Neural progenitor cell (in vitro differentiated cells): ENCODE data around the gene ZNF468.
"Not testable (repeated sequence)": the region's sequence is repeated elsewhere in the genome, so short reads cannot be mapped to it uniquely, and the experiment has no call there.

Experiments
- CTCF ChIP-seq: fragments of 200-600 bp; sonication (generic); IDR thresholded peaks from 2 replicates; pipeline ENCODE4 v1.5.1; 2017; ENCODE audit warnings: antibody characterized with exemption, mild to moderate bottlenecking
- EZH2 ChIP-seq: fragments of 200-600 bp; sonication (generic); IDR thresholded peaks from 2 replicates; pipeline ENCODE4 v1.6.1; 2017; ENCODE audit warnings: antibody characterized with exemption, mild to moderate bottlenecking, moderate library complexity
- EZH2phosphoT487 ChIP-seq: fragments of 200-600 bp; sonication (generic); IDR thresholded peaks from 2 replicates; pipeline ENCODE4 v1.6.1; 2017; ENCODE audit warnings: antibody characterized with exemption

GRCh38 chr19:52856540-52857377 is 660 bp downstream of the ZNF468 start:
- TF ChIP-seq EZH2, CTCF, EZH2phosphoT487: not testable (repeated sequence)
